Keratinocyte (primary cell): ENCODE results near the gene CANX. TPM values are rescaled to one million over a fixed set of nuclear protein-coding genes. Genes with fewer than 3 reads are reported as not detected.

Experiments
- DNase-seq: peaks from one replicate; pipeline ENCODE4 v3.0.0-alpha.2; 2011; ENCODE audit warnings: low read depth, missing footprints, low spot score
- FAIRE-seq: peaks from 2 replicates; lab custom pipeline; 2011; peaks lifted over from hg19 to GRCh38; lab: Jason Lieb, UNC
- H2AFZ ChIP-seq: 2 replicates; pipeline ENCODE4 v1.6.0; 2012; ENCODE audit warnings: low read length, control low read depth, inconsistent platforms; ENCODE audit not compliant: control insufficient read depth
- H3K27ac ChIP-seq: 2 replicates; pipeline ENCODE4 v1.5.1; 2011; ENCODE audit warnings: low read length; ENCODE audit not compliant: control insufficient read depth, insufficient read depth
- H3K27me3 ChIP-seq: 3 replicates; pipeline ENCODE4 v1.6.0; 2011; ENCODE audit warnings: low read length; ENCODE audit not compliant: control insufficient read depth, insufficient read depth; ENCODE audit errors: extremely low read depth
- H3K36me3 ChIP-seq, 2 experiments: 2 replicates in 1 of 2; 3 replicates in 1 of 2; pipeline ENCODE4 v1.5.1; 2011; ENCODE audit warnings: low read length in 2 of 2, mild to moderate bottlenecking in 1 of 2; ENCODE audit not compliant: control insufficient read depth in 2 of 2, insufficient read depth in 2 of 2; ENCODE audit errors: extremely low read depth in 1 of 2
- H3K4me1 ChIP-seq: 3 replicates; pipeline ENCODE4 v1.5.1; 2011; ENCODE audit warnings: low read length; ENCODE audit not compliant: control insufficient read depth, insufficient read depth; ENCODE audit errors: extremely low read depth
- H3K4me2 ChIP-seq: 3 replicates; pipeline ENCODE4 v1.6.0; 2011; ENCODE audit warnings: low read depth, low read length; ENCODE audit not compliant: control insufficient read depth, insufficient read depth; ENCODE audit errors: extremely low read depth
- H3K4me3 ChIP-seq, 3 experiments: fragments of 200-600 bp in 1 of 3; sonication (generic) in 1 of 3; 2 replicates in 2 of 3; 3 replicates in 1 of 3; pipeline ENCODE4 v1.5.1; 2011 to 2016; ENCODE audit warnings: low read length in 3 of 3, mild to moderate bottlenecking in 3 of 3, control low read depth in 2 of 3, inconsistent platforms in 1 of 3, low read depth in 1 of 3, mixed read lengths in 1 of 3, mixed run types in 1 of 3, moderate library complexity in 1 of 3; ENCODE audit not compliant: control insufficient read depth in 2 of 3, insufficient read depth in 2 of 3; ENCODE audit errors: extremely low read depth in 1 of 3
- H3K79me2 ChIP-seq: 2 replicates; pipeline ENCODE4 v1.6.0; 2012; ENCODE audit warnings: low read length; ENCODE audit not compliant: control insufficient read depth, insufficient read depth
- H3K9ac ChIP-seq: 3 replicates; pipeline ENCODE4 v1.6.0; 2011; ENCODE audit warnings: low read length; ENCODE audit not compliant: control insufficient read depth, insufficient read depth; ENCODE audit errors: extremely low read depth
- H3K9me1 ChIP-seq: 3 replicates; pipeline ENCODE4 v1.6.0; 2011; ENCODE audit warnings: low read length; ENCODE audit not compliant: control insufficient read depth, insufficient read depth; ENCODE audit errors: extremely low read depth
- H3K9me3 ChIP-seq: 2 replicates; pipeline ENCODE4 v1.5.1; 2012; ENCODE audit warnings: low read depth, low read length; ENCODE audit not compliant: control insufficient read depth
- H4K20me1 ChIP-seq: 3 replicates; pipeline ENCODE4 v1.6.0; 2011; ENCODE audit warnings: low read length; ENCODE audit not compliant: control insufficient read depth, insufficient read depth; ENCODE audit errors: extremely low read depth
- EZH2 ChIP-seq: IDR thresholded peaks from one replicate; pipeline ENCODE4 v1.6.1; 2012; ENCODE audit warnings: inconsistent platforms, mild to moderate bottlenecking, low read length, moderate library complexity
- dilution Hi-C: fragments of 300-500 bp; cut with MboI; formaldehyde crosslinking; loops from one replicate; pipeline ENCODE4 v1.7.0; 2020; ENCODE audit warnings: low sequenced_read_pairs; ENCODE audit not compliant: extremely low pct_ligation_motif_present
- polyA plus RNA-seq, 5 experiments: library from polyadenylated mRNA; depleted of rRNA in 3 of 5; stranded (reverse) in 3 of 5; stranded (forward) in 1 of 5; unstranded in 1 of 5; fragments of >200 nt; gene quantifications; 1 replicate in 1 of 5; 2 replicates in 3 of 5; 3 replicates in 1 of 5; pipeline versions ENCODE4 v1.2.1 to v1.2.3, GENCODE V29; 2011 to 2012; ENCODE audit warnings: missing spikeins in 2 of 5, low read depth in 1 of 5, low replicate concordance in 1 of 5
- TF ChIP-seq, protein P1 (sequence below), 3 experiments: IDR thresholded peaks in 1 of 3; conservative IDR thresholded peaks in 1 of 3; optimal IDR thresholded peaks in 1 of 3; 2 replicates in 2 of 3; 3 replicates in 1 of 3; pipeline versions ENCODE3 to v1.5.1; 2011; ENCODE audit warnings: low read length in 3 of 3, mild to moderate bottlenecking in 3 of 3, moderate library complexity in 2 of 3, control low read depth in 1 of 3, inconsistent platforms in 1 of 3; ENCODE audit not compliant: insufficient read depth in 2 of 3; ENCODE audit errors: extremely low read depth in 1 of 3

The CANX gene
- polyA plus RNA-seq, 1 donor (not counting 4 experiments of a cell fraction or from before 2014, with no cell fraction given): 720 TPM

- H3K9me3 ChIP-seq: no peaks in the 10 kb centered on the region
- dilution Hi-C loops: no loop called here
- no peak for TF ChIP-seq EZH2
- TF ChIP-seq, protein P1, sequence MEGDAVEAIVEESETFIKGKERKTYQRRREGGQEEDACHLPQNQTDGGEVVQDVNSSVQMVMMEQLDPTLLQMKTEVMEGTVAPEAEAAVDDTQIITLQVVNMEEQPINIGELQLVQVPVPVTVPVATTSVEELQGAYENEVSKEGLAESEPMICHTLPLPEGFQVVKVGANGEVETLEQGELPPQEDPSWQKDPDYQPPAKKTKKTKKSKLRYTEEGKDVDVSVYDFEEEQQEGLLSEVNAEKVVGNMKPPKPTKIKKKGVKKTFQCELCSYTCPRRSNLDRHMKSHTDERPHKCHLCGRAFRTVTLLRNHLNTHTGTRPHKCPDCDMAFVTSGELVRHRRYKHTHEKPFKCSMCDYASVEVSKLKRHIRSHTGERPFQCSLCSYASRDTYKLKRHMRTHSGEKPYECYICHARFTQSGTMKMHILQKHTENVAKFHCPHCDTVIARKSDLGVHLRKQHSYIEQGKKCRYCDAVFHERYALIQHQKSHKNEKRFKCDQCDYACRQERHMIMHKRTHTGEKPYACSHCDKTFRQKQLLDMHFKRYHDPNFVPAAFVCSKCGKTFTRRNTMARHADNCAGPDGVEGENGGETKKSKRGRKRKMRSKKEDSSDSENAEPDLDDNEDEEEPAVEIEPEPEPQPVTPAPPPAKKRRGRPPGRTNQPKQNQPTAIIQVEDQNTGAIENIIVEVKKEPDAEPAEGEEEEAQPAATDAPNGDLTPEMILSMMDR (optimal IDR thresholded peaks at IDR 0.05 in 1 of 3, IDR thresholded peaks at IDR 0.05 in 1 of 3, conservative IDR thresholded peaks at IDR 0.05 in 1 of 3; ENCODE audit: extremely low read depth in 1 of 3, insufficient read depth in 2 of 3, low read length in 3 of 3): no peak
- H4K20me1 ChIP-seq: peaks cover 2% of the 10 kb centered on the region
- H2AFZ ChIP-seq: no peak overlapping the region
- H3K79me2 ChIP-seq: no peaks in the 10 kb centered on the region
- no peaks in the 10 kb centered on the region for H3K4me1 ChIP-seq
- no peak for DNase-seq
- H3K9ac ChIP-seq: no peak overlapping the region
- no peak for FAIRE-seq
- no peak overlapping the region for H3K4me3 ChIP-seq
- peaks cover 29 to 45% of the 10 kb centered on the region in 2 experiments for H3K36me3 ChIP-seq
- no peak overlapping the region for H3K27ac ChIP-seq
- H3K27me3 ChIP-seq: no peaks in the 10 kb centered on the region
- H3K4me2 ChIP-seq: no peak overlapping the region
- H3K9me1 ChIP-seq: no peaks in the 10 kb centered on the region
Observed at GRCh38 chr5:179772351-179772750, 73.6 kb downstream of the CANX start.

DNA sequence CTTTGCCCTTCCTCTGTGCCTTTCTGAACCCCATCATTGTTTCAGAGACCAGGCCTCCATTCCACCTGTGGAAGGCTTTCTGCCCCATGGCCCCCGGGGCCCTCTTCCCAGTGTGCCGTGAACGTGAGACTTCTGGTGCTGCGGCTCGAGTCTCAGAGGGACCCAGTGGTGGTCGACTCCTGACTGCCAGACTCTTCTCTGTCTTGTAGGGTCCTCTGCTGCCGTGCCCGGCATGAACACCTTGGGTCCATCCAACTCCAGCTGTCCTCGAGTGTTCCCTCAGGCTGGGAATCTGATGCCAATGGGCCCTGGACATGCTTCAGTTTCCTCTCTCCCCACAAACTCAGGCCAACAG lies 74.9 kb downstream of the CANX start:
- DNase-seq (no peak), FAIRE-seq (no peak)
- TF ChIP-seq, protein P1 (optimal IDR thresholded peaks at IDR 0.05 in 1 of 3, IDR thresholded peaks at IDR 0.05 in 1 of 3, conservative IDR thresholded peaks at IDR 0.05 in 1 of 3; ENCODE audit: extremely low read depth in 1 of 3, insufficient read depth in 2 of 3, low read length in 3 of 3): no peak
- no peak for TF ChIP-seq EZH2
- H3K27ac ChIP-seq: no peak overlapping the region
- no peaks in the 10 kb centered on the region for H3K79me2 ChIP-seq
- H3K4me2 ChIP-seq: no peak overlapping the region
- no peak overlapping the region for H2AFZ ChIP-seq
- H3K27me3 ChIP-seq: no peaks in the 10 kb centered on the region
- H3K9me1 ChIP-seq: no peaks in the 10 kb centered on the region
- no peak overlapping the region for H3K9ac ChIP-seq
- H3K4me1 ChIP-seq: no peaks in the 10 kb centered on the region
- no peak overlapping the region for H3K4me3 ChIP-seq
- dilution Hi-C loops: no loop called here
- peaks cover 2% of the 10 kb centered on the region for H4K20me1 ChIP-seq
- peaks cover 29 to 44% of the 10 kb centered on the region in 2 experiments for H3K36me3 ChIP-seq
- no peaks in the 10 kb centered on the region for H3K9me3 ChIP-seq
